Endothelial cell (in vitro differentiated cells): Measurements from ENCODE around the gene TMEM247. TPM values are rescaled to one million over a fixed set of nuclear protein-coding genes. Genes with fewer than 3 reads are reported as not detected.
A peak's percentile ranks its signal among the peaks of the same experiment; 100 is the strongest.

Source experiments
- DNase-seq: peaks from one replicate; pipeline ENCODE4 v3.0.0; 2021; ENCODE audit warnings: low spot score
- H3K27ac Mint-ChIP-seq: one replicate; pipeline ENCODE4 v1.8.0; 2021; ENCODE audit warnings: mixed read lengths, inconsistent platforms; ENCODE audit not compliant: unreplicated experiment
- H3K27me3 Mint-ChIP-seq: one replicate; pipeline ENCODE4 v1.8.0; 2021; ENCODE audit warnings: mild to moderate bottlenecking, moderate library complexity, mixed read lengths, inconsistent platforms; ENCODE audit not compliant: unreplicated experiment
- H3K36me3 Mint-ChIP-seq: one replicate; pipeline ENCODE4 v1.8.0; 2021; ENCODE audit warnings: mild to moderate bottlenecking, low read depth, mixed read lengths, inconsistent platforms; ENCODE audit not compliant: unreplicated experiment
- H3K4me1 Mint-ChIP-seq: one replicate; pipeline ENCODE4 v1.8.0; 2021; ENCODE audit warnings: mild to moderate bottlenecking, mixed read lengths, inconsistent platforms; ENCODE audit not compliant: unreplicated experiment
- H3K4me3 Mint-ChIP-seq: one replicate; pipeline ENCODE4 v1.8.0; 2021; ENCODE audit warnings: mild to moderate bottlenecking, mixed read lengths, inconsistent platforms; ENCODE audit not compliant: unreplicated experiment
- H3K9me3 Mint-ChIP-seq: one replicate; pipeline ENCODE4 v1.8.0; 2021; ENCODE audit warnings: mixed read lengths, inconsistent platforms; ENCODE audit not compliant: unreplicated experiment
- total RNA-seq: library from RNA; stranded (reverse); fragmentation: NEBNext Ultra II Directional; extraction: Animal tissue kit (Norgen Biotek cat#: 25700); gene quantifications from one replicate; pipeline ENCODE4 v1.2.1, GENCODE V29; 2021; ENCODE audit not compliant: unreplicated experiment
- TF ChIP-seq, protein P1 (sequence below): fragments of 200-600 bp; sonication (generic); IDR thresholded peaks from one replicate; pipeline ENCODE4 v1.5.0; 2021; ENCODE audit warnings: antibody characterized with exemption; ENCODE audit not compliant: unreplicated experiment

The TMEM247 gene
- total RNA-seq, 1 donor from 2014 or later = not detected

DNA sequence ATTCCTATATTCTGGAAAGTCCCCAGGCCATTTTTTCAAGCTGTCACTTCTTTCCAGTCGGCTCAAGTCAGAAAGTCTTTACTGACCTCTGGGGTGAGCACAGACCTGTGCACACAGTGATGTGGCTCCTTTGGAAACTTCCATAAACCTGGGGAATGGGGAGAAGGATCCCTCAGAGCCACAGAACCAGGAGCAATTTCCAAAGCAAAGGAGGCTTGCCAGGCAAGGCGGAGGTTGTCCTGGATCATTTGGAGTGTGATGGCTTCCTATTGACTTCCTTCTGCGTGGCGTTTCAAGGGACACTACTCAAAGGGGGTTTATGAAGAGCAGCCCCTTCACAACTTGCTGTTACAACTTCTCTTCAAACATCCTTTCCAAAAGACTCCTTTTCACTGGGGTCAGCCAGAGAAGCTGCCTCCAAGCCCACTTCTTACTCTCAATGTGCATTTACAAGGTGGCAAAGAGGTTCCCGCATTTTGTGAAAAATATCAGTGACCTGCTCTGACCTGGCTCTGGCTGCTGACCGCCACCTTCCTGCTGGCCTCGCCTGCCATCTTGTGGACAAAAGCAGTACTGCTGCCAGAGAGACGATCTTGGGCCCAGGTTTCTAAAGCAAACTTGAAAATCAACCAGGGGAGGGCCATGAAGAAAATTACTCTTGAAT is 18.2 kb upstream of the TMEM247 start:
- Mint-ChIP-seq H3K4me3 (no peak overlapping the region), H3K36me3 (no peaks in the 10 kb centered on the region), H3K9me3 (no peaks in the 10 kb centered on the region), H3K27me3 (peaks cover 4% of the 10 kb centered on the region), H3K27ac (no peak overlapping the region), H3K4me1 (peaks cover 12% of the 10 kb centered on the region)
- DNase-seq = peak; percentile 92
- TF ChIP-seq, protein P1, sequence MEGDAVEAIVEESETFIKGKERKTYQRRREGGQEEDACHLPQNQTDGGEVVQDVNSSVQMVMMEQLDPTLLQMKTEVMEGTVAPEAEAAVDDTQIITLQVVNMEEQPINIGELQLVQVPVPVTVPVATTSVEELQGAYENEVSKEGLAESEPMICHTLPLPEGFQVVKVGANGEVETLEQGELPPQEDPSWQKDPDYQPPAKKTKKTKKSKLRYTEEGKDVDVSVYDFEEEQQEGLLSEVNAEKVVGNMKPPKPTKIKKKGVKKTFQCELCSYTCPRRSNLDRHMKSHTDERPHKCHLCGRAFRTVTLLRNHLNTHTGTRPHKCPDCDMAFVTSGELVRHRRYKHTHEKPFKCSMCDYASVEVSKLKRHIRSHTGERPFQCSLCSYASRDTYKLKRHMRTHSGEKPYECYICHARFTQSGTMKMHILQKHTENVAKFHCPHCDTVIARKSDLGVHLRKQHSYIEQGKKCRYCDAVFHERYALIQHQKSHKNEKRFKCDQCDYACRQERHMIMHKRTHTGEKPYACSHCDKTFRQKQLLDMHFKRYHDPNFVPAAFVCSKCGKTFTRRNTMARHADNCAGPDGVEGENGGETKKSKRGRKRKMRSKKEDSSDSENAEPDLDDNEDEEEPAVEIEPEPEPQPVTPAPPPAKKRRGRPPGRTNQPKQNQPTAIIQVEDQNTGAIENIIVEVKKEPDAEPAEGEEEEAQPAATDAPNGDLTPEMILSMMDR = peak; percentile 98

DNA sequence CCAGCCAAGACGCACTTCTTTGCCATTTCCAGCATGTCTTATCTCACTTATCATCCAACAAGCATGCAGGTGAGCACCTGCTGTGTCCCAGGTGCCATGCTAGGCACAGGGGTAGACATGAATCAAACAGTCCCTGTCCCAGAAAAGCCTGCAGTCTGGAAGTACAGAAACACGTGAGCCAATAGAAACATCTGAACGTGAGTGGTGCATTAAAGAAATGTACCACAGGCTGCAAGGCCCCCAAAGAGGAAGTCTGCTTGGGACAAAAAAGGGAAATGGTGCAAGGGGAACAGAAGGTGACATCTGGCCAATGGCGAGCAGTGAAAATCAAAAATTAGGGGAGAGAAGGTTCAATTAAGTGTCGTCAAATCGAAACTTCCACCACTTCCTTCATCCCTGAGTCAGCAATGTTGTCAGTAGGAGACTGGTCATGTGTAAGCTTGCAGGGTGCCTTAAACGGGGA is 17.6 kb upstream of the TMEM247 start:
- no peak overlapping the region for H3K27ac Mint-ChIP-seq
- no peaks in the 10 kb centered on the region for H3K36me3 Mint-ChIP-seq
- TF ChIP-seq, protein P1 = peak; percentile 53
- no peaks in the 10 kb centered on the region for H3K9me3 Mint-ChIP-seq
- DNase-seq = no peak
- H3K4me1 Mint-ChIP-seq = peaks cover 12% of the 10 kb centered on the region
- H3K27me3 Mint-ChIP-seq = peaks cover 4% of the 10 kb centered on the region
- H3K4me3 Mint-ChIP-seq = no peak overlapping the region

DNA sequence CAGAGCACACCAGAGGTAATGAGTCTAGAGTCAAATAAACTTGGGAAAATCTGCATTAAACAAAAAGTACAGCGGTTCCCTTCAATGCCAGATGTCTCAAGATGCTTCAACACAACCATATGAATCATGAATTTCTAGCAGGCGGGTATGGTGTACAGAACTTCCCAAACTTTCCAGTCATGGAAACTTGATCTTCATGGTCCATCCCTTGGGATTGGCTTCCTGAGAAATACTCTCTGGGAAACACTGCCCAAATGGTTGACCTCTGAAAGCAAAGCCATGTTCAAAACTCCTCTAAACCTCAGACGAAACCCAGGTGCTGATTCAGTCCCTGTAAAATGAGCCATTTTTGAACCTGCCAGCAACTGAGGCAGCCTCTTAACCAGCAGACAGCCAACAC is 16.4 kb upstream of the TMEM247 start:
- Mint-ChIP-seq H3K4me1 (peaks cover 19% of the 10 kb centered on the region), H3K27me3 (peaks cover 4% of the 10 kb centered on the region), H3K4me3 (no peak overlapping the region), H3K27ac (no peak overlapping the region), H3K9me3 (no peaks in the 10 kb centered on the region), H3K36me3 (no peaks in the 10 kb centered on the region)
- TF ChIP-seq, protein P1 = no peak
- no peak for DNase-seq

DNA sequence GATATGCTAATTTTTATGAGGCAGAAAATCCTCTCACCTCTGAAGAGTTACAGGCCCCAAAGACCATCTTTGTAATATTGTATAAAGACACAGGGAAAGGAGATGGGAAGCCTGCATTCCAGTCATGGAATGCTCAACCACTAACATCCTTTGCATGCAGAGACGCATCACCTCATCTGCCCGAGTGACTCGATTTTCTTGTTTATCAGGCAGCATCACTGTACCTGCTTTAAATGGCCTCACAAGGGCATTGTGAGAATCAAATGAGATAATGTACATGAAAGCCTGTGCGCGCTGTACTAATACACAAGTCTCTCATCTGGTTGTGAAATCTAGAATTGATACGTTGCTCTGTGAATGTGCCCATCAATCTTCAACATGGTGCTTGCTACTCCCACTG is 10.2 kb upstream of the TMEM247 start:
- DNase-seq = no peak
- Mint-ChIP-seq H3K9me3 (no peaks in the 10 kb centered on the region), H3K27me3 (peaks cover 5% of the 10 kb centered on the region), H3K27ac (no peak overlapping the region), H3K4me3 (no peak overlapping the region), H3K4me1 (peaks cover 7% of the 10 kb centered on the region), H3K36me3 (no peaks in the 10 kb centered on the region)
- TF ChIP-seq, protein P1 = no peak

DNA sequence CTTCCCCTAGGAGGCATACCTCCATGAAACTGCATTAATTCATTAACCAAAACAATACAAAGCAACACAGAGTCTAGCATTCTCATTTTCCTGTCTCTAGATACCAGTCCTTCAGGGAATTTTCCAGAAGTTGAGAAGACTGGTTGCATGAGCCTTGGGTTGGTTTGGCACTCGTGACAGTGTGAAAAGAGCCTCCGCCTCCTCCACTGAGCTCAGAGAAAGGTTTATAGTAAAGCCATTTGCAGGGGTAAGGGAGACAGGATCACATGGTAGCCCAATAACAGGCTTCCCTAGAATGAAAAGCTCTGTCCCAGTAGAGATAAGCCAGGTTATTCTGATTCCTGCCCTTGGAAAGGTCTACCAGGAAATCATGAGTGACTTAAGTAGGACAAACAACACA is 9.7 kb upstream of the TMEM247 start:
- H3K9me3 Mint-ChIP-seq = no peaks in the 10 kb centered on the region
- H3K4me1 Mint-ChIP-seq = peaks cover 7% of the 10 kb centered on the region
- DNase-seq = no peak
- H3K36me3 Mint-ChIP-seq = no peaks in the 10 kb centered on the region
- H3K27me3 Mint-ChIP-seq = peaks cover 5% of the 10 kb centered on the region
- H3K27ac Mint-ChIP-seq = no peak overlapping the region
- TF ChIP-seq, protein P1 = no peak
- no peak overlapping the region for H3K4me3 Mint-ChIP-seq
